Activated CD8-positive, alpha-beta memory T cell treated with anti-CD3 and anti-CD28 coated beads for 1 hour (primary cell): ENCODE measurements around the gene FXYD7.
"Not testable (repeated sequence)": the region's sequence is repeated elsewhere in the genome, so short reads cannot be mapped to it uniquely, and the experiment has no call there.

Source experiments
- DNase-seq, 2 donors: peaks; one replicate each; pipeline ENCODE4 v3.0.0-alpha.2; 2020; ENCODE audit warnings: low read depth in 1 of 2; ENCODE audit errors: extremely low read depth in 1 of 2

FXYD7 gene

GRCh38 chr19:35194012-35194984, 51.2 kb downstream of the FXYD7 start:
- no peak for DNase-seq

GRCh38 chr19:35195830-35196229, 52.8 kb downstream of the FXYD7 start:
- DNase-seq: no peak

- not testable (repeated sequence) for DNase-seq
Measured at GRCh38 chr19:35196861-35197260, 53.8 kb downstream of the FXYD7 start.

- DNase-seq: no peak
Measured at GRCh38 chr19:35199481-35199880, 56.4 kb downstream of the FXYD7 start.

GRCh38 chr19:35202722-35203688, 60.0 kb downstream of the FXYD7 start:
- DNase-seq: no peak
